Upper lobe of left lung (tissue), 6 donors: Measurements from ENCODE around the gene ANP32A. TPM values are rescaled to one million over a fixed set of nuclear protein-coding genes. Genes with fewer than 3 reads are reported as not detected.
A peak's percentile ranks its signal among the peaks of the same experiment; 100 is the strongest.

Experiments used
- ATAC-seq, 2 donors: fragments of 200-7000 bp; cut with Tn5 transposase; one replicate each; pipeline ENCODE4 v1.9.1; 2022; ENCODE audit warnings: mild to moderate bottlenecking in 2 of 2, moderate library complexity in 2 of 2; ENCODE audit not compliant: low FRiP score in 2 of 2
- DNase-seq, 2 donors: peaks; one replicate each; pipeline ENCODE4 v3.0.0-alpha.2; 2019 to 2020
- H3K27ac ChIP-seq, 4 donors: fragments of 200-600 bp; sonication (generic); one replicate each; pipeline ENCODE4 v1.5.1; 2016 to 2019
- H3K27me3 ChIP-seq, 4 donors: fragments of 200-600 bp; sonication (generic); one replicate each; pipeline ENCODE4 v1.5.1; 2017 to 2019
- H3K36me3 ChIP-seq, 4 donors: fragments of 200-600 bp; sonication (generic); one replicate each; pipeline ENCODE4 v1.5.1; 2016 to 2019
- H3K4me1 ChIP-seq, 4 donors: fragments of 200-600 bp; sonication (generic); one replicate each; pipeline ENCODE4 v1.5.1; 2018 to 2019
- H3K4me3 ChIP-seq, 4 donors: fragments of 200-600 bp; sonication (generic); one replicate each; pipeline ENCODE4 v1.5.1; 2017 to 2019; ENCODE audit warnings: mild to moderate bottlenecking in 2 of 4, moderate library complexity in 1 of 4
- H3K9me3 ChIP-seq, 4 donors: fragments of 200-600 bp; sonication (generic); one replicate each; pipeline ENCODE4 v1.5.1; 2018 to 2019
- EP300 ChIP-seq, 4 donors: sonication (generic); formaldehyde crosslinking; IDR thresholded peaks; one replicate each; pipeline ENCODE4 v1.5.1; 2017; ENCODE audit warnings: antibody characterized with exemption in 4 of 4, control low read depth in 2 of 4
- POLR2A ChIP-seq, 4 donors: fragments of 450-650 bp; IDR thresholded peaks; one replicate each; pipeline ENCODE4 v1.5.1; 2016 to 2017; ENCODE audit warnings: antibody characterized with exemption in 4 of 4, mild to moderate bottlenecking in 2 of 4
- POLR2AphosphoS5 ChIP-seq, 2 donors: sonication (generic); formaldehyde crosslinking; IDR thresholded peaks; one replicate each; pipeline ENCODE4 v1.5.1; 2017; ENCODE audit warnings: antibody characterized with exemption in 2 of 2
- WGBS, 2 donors: methylation state at CpG; one replicate each; pipeline ENCODE4 v1.1.5; 2017 to 2018; 5-methylcytosine and 5-hydroxymethylcytosine counted together
- total RNA-seq, 6 donors: library from RNA; depleted of rRNA in 4 of 6; stranded (reverse); fragments of >200 nt in 4 of 6; gene quantifications; one replicate each; pipeline versions ENCODE4 v1.1.0 to v1.2.1, GENCODE V29; 2016 to 2021
- TF ChIP-seq, protein P1 (sequence below), 6 experiments: fragments of 450-650 bp in 4 of 6; fragments of 200-600 bp in 2 of 6; sonication (generic) in 2 of 6; IDR thresholded peaks; one replicate each; pipeline ENCODE4 v1.5.1; 2016 to 2019; ENCODE audit warnings: antibody characterized with exemption in 6 of 6
- donor health status: DM: no; HTN: no; CAD: no; lungs with moderate emphysema.
- donor health status: DM: no; HTN: yes; CAD: no; lungs with severe emphysema.

The ANP32A gene
- total RNA-seq, 6 donors from 2014 or later: 62.9 to 110 (median 81.5) TPM

- Histone ChIP-seq H3K4me3 (peak overlapping the region in 3 of 4 donors; percentile 24 to 48 (median 31)), H3K27ac (no peak overlapping the region), H3K27me3 (peaks cover 0 to 18% (median 3%) of the 10 kb centered on the region in 4 donors), H3K36me3 (no peaks in the 10 kb centered on the region), H3K4me1 (peaks cover 6 to 11% (median 9%) of the 10 kb centered on the region in 4 donors), H3K9me3 (no peaks in the 10 kb centered on the region)
- WGBS, 2 donors: 14 to 16% methylated on average over 23 to 24 of the region's 32 CpGs
- TF ChIP-seq, protein P1, sequence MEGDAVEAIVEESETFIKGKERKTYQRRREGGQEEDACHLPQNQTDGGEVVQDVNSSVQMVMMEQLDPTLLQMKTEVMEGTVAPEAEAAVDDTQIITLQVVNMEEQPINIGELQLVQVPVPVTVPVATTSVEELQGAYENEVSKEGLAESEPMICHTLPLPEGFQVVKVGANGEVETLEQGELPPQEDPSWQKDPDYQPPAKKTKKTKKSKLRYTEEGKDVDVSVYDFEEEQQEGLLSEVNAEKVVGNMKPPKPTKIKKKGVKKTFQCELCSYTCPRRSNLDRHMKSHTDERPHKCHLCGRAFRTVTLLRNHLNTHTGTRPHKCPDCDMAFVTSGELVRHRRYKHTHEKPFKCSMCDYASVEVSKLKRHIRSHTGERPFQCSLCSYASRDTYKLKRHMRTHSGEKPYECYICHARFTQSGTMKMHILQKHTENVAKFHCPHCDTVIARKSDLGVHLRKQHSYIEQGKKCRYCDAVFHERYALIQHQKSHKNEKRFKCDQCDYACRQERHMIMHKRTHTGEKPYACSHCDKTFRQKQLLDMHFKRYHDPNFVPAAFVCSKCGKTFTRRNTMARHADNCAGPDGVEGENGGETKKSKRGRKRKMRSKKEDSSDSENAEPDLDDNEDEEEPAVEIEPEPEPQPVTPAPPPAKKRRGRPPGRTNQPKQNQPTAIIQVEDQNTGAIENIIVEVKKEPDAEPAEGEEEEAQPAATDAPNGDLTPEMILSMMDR (IDR thresholded peaks at IDR 0.05): no peak
- no peak for TF ChIP-seq POLR2A (IDR thresholded peaks at IDR 0.05)
- no peak for TF ChIP-seq POLR2AphosphoS5 (IDR thresholded peaks at IDR 0.05)
- no peak for TF ChIP-seq EP300 (IDR thresholded peaks at IDR 0.05)
- peak in 1 of 2 donors; percentile 82 for DNase-seq
- ATAC-seq: peak in 1 of 2 donors; percentile 34
Measured at GRCh38 chr15:68843425-68844311, 23.0 kb upstream of the ANP32A start.

GRCh38 chr15:68842958-68843357, 22.3 kb upstream of the ANP32A start:
- H3K36me3 ChIP-seq: no peaks in the 10 kb centered on the region
- no peak overlapping the region for H3K27ac ChIP-seq
- peaks cover 0 to 3% (median 0%) of the 10 kb centered on the region in 4 donors for H3K9me3 ChIP-seq
- H3K4me1 ChIP-seq: peaks cover 6 to 11% (median 9%) of the 10 kb centered on the region in 4 donors
- DNase-seq (no peak), ATAC-seq (no peak)
- no peak overlapping the region for H3K4me3 ChIP-seq
- 83 to 94% methylated on average over 1 of the region's 1 CpG for WGBS, 2 donors
- TF ChIP-seq, protein P1 (IDR thresholded peaks at IDR 0.05): no peak
- TF ChIP-seq POLR2AphosphoS5 (IDR thresholded peaks at IDR 0.05) (no peak), EP300 (IDR thresholded peaks at IDR 0.05) (no peak), POLR2A (IDR thresholded peaks at IDR 0.05) (no peak)
- peaks cover 0 to 18% (median 3%) of the 10 kb centered on the region in 4 donors for H3K27me3 ChIP-seq

DNA sequence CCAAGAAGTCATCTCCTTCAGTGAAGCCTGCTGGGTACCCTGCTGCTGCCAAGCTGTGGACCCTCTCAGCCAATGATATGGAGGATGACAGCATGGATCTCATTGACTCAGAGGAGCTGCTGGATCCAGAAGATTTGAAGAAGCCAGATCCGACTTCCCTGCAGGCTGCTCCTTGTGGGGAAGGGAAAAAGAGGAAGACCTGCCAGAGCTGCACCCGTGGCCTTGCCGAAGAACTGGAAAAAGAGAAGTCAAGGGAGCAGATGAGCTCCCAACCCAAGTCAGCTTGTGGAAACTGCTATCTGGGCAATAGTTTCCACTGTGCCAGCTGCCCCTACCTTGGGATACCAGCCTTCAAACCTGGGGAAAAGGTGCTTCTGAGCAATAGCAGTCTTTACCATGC, 13.7 kb upstream of the ANP32A start:
- peak in 1 of 2 donors; percentile 56 for ATAC-seq
- peaks cover 0 to 4% (median 1%) of the 10 kb centered on the region in 4 donors for H3K9me3 ChIP-seq
- no peaks in the 10 kb centered on the region for H3K4me1 ChIP-seq
- 62 to 85% methylated on average over 3 of the region's 3 CpGs for WGBS, 2 donors
- DNase-seq: peak in 1 of 2 donors; percentile 52
- H3K27me3 ChIP-seq: no peaks in the 10 kb centered on the region
- H3K4me3 ChIP-seq: no peak overlapping the region
- no peak for TF ChIP-seq POLR2AphosphoS5 (IDR thresholded peaks at IDR 0.05)
- no peak for TF ChIP-seq EP300 (IDR thresholded peaks at IDR 0.05)
- TF ChIP-seq, protein P1 (IDR thresholded peaks at IDR 0.05): no peak
- no peaks in the 10 kb centered on the region for H3K36me3 ChIP-seq
- H3K27ac ChIP-seq: no peak overlapping the region

DNA sequence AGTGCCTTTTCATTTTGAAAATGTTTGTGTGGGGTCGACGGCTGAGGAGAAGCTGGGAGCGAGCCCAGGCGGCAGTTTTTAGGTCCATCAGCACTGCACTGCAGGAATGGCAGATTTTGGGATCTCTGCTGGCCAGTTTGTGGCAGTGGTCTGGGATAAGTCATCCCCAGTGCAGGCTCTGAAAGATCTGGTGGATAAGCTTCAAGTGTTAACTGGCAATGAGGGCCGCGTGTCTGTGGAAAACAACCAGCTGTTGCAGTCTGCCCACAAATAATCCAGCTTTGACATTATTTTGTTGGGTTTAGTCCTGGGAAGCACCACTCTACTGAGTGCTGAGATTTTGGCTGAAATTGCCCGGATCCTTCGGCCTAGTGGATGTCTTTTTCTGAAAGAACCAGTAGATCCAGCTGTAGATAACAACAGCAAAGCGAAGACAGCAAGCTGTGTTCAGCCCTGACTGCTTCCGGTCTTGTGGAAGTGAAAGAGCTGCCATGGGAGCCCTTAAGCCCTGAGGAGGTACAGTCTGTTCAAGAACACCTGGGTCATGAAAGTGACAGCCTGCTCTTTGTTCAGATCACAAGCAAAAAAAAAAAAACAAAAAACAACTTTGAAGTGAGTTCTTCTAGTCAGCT, 13.1 kb upstream of the ANP32A start:
- peaks cover 0 to 4% (median 1%) of the 10 kb centered on the region in 4 donors for H3K9me3 ChIP-seq
- no peaks in the 10 kb centered on the region for H3K4me1 ChIP-seq
- H3K4me3 ChIP-seq: no peak overlapping the region
- no peak overlapping the region for H3K27ac ChIP-seq
- H3K27me3 ChIP-seq: no peaks in the 10 kb centered on the region
- 62 to 65% methylated on average over 10 of the region's 10 CpGs for WGBS, 2 donors
- ATAC-seq (no peak), DNase-seq (no peak)
- TF ChIP-seq POLR2AphosphoS5 (IDR thresholded peaks at IDR 0.05) (no peak), POLR2A (IDR thresholded peaks at IDR 0.05) (no peak), EP300 (IDR thresholded peaks at IDR 0.05) (no peak)
- TF ChIP-seq, protein P1 (IDR thresholded peaks at IDR 0.05): no peak
- no peaks in the 10 kb centered on the region for H3K36me3 ChIP-seq
